Trophoblast cell (in vitro differentiated cells and primary cell): ENCODE data around the gene NPEPL1.

Source experiments
- DNase-seq, 2 donors: peaks; one replicate each; pipeline ENCODE4 v3.0.0-alpha.2; 2016
- H2AFZ ChIP-seq: 2 replicates; pipeline ENCODE4 v1.6.1; 2013; ENCODE audit warnings: low read length, moderate library complexity, mild to moderate bottlenecking; ENCODE audit not compliant: insufficient read depth, poor library complexity
- H2AK5ac ChIP-seq: 2 replicates; pipeline ENCODE4 v1.6.1; 2013; ENCODE audit warnings: mild to moderate bottlenecking, low read length
- H2BK120ac ChIP-seq: 2 replicates; pipeline ENCODE4 v1.6.1; 2013; ENCODE audit warnings: low read length, mild to moderate bottlenecking, moderate library complexity; ENCODE audit not compliant: insufficient read depth, poor library complexity
- H2BK12ac ChIP-seq: 2 replicates; pipeline ENCODE4 v1.6.1; 2013; ENCODE audit warnings: mild to moderate bottlenecking, low read length, moderate library complexity
- H2BK5ac ChIP-seq: 2 replicates; pipeline ENCODE4 v1.6.1; 2013; ENCODE audit warnings: low read length, low read depth, moderate library complexity, mild to moderate bottlenecking; ENCODE audit not compliant: poor library complexity
- H3K14ac ChIP-seq: 2 replicates; pipeline ENCODE4 v1.6.1; 2013; ENCODE audit warnings: mild to moderate bottlenecking, low read length
- H3K18ac ChIP-seq: 2 replicates; pipeline ENCODE4 v1.6.1; 2013; ENCODE audit warnings: mild to moderate bottlenecking, low read length
- H3K23ac ChIP-seq: 2 replicates; pipeline ENCODE4 v1.6.1; 2013; ENCODE audit warnings: low read length
- H3K27ac ChIP-seq: 2 replicates; pipeline ENCODE4 v1.5.1; 2013; ENCODE audit warnings: low read depth, mild to moderate bottlenecking, inconsistent platforms, low read length, moderate library complexity
- H3K27me3 ChIP-seq: 2 replicates; pipeline ENCODE4 v1.6.1; 2013; ENCODE audit warnings: inconsistent platforms, mild to moderate bottlenecking, low read length, moderate library complexity; ENCODE audit not compliant: insufficient read depth
- H3K36me3 ChIP-seq, 2 experiments: 1 replicate in 1 of 2; 2 replicates in 1 of 2; pipeline ENCODE4 v1.6.1; 2013; ENCODE audit warnings: low read length in 2 of 2, mild to moderate bottlenecking in 2 of 2, moderate library complexity in 1 of 2; ENCODE audit not compliant: insufficient read depth in 2 of 2, control insufficient read depth in 1 of 2
- H3K4ac ChIP-seq: 2 replicates; pipeline ENCODE4 v1.6.1; 2013; ENCODE audit warnings: low read depth, mild to moderate bottlenecking, low read length, moderate library complexity
- H3K4me1 ChIP-seq, 2 experiments: 1 replicate in 1 of 2; 2 replicates in 1 of 2; pipeline ENCODE4 v1.6.1; 2013; ENCODE audit warnings: low read length in 2 of 2, mild to moderate bottlenecking in 2 of 2, moderate library complexity in 1 of 2; ENCODE audit not compliant: insufficient read depth in 2 of 2, control insufficient read depth in 1 of 2
- H3K4me2 ChIP-seq: 2 replicates; pipeline ENCODE4 v1.6.1; 2013; ENCODE audit warnings: inconsistent platforms, mild to moderate bottlenecking, low read length, moderate library complexity
- H3K4me3 ChIP-seq: 2 replicates; pipeline ENCODE4 v1.5.1; 2013; ENCODE audit warnings: mild to moderate bottlenecking, low read depth, low read length, inconsistent platforms
- H3K79me1 ChIP-seq: one replicate; pipeline ENCODE4 v1.6.1; 2013; ENCODE audit warnings: low read length
- H3K79me2 ChIP-seq: 2 replicates; pipeline ENCODE4 v1.6.1; 2013; ENCODE audit warnings: low read length, mild to moderate bottlenecking; ENCODE audit not compliant: control insufficient read depth, insufficient read depth, poor library complexity
- H3K9ac ChIP-seq: 2 replicates; pipeline ENCODE4 v1.6.1; 2013; ENCODE audit warnings: mild to moderate bottlenecking, low read length
- H3K9me3 ChIP-seq: 2 replicates; pipeline ENCODE4 v1.6.1; 2013; ENCODE audit warnings: low read depth, mild to moderate bottlenecking, control low read depth, inconsistent platforms, low read length; ENCODE audit not compliant: insufficient read depth
- H4K12ac ChIP-seq: 2 replicates; pipeline ENCODE4 v1.6.1; 2013; ENCODE audit warnings: low read depth, mild to moderate bottlenecking, low read length, moderate library complexity
- H4K8ac ChIP-seq: 2 replicates; pipeline ENCODE4 v1.6.1; 2013; ENCODE audit warnings: low read depth, mild to moderate bottlenecking, low read length, moderate library complexity
- H4K91ac ChIP-seq: one replicate; pipeline ENCODE4 v1.6.1; 2013; ENCODE audit warnings: low read depth, mild to moderate bottlenecking, low read length, moderate library complexity
- WGBS: extraction: QIAGEN DNeasy Blood & Tissue Kit; methylation state at CpG from one replicate; pipeline ENCODE4 v1.1.7; 2013; ENCODE audit warnings: missing lambda C conversion rate; ENCODE audit not compliant: insufficient read length, insufficient coverage; ENCODE audit errors: extremely low coverage; 5-methylcytosine and 5-hydroxymethylcytosine counted together

The NPEPL1 gene

GRCh38 chr20:58700121-58700821 is 7.7 kb downstream of the NPEPL1 start:
- Histone ChIP-seq H3K27ac (no peak overlapping the region), H2BK120ac (no peak overlapping the region), H4K8ac (no peak overlapping the region), H4K91ac (no peak overlapping the region), H4K12ac (no peak overlapping the region), H3K23ac (no peak overlapping the region), H3K18ac (no peak overlapping the region), H2AK5ac (no peak overlapping the region), H2BK5ac (no peak overlapping the region), H3K36me3 (peaks cover 45 to 55% of the 10 kb centered on the region in 2 experiments), H3K4me3 (no peak overlapping the region), H3K79me1 (no peaks in the 10 kb centered on the region), H3K4ac (no peak overlapping the region), H3K4me1 (no peaks in the 10 kb centered on the region), H3K9me3 (no peaks in the 10 kb centered on the region), H3K27me3 (no peaks in the 10 kb centered on the region), H3K79me2 (no peaks in the 10 kb centered on the region), H3K14ac (no peak overlapping the region), H3K9ac (no peak overlapping the region), H3K4me2 (no peak overlapping the region), H2BK12ac (no peak overlapping the region), H2AFZ (no peak overlapping the region)
- no peak for DNase-seq
- WGBS = no CpG with 5 or more reads among the region's 11 CpGs

GRCh38 chr20:58700823-58701222 is 8.2 kb downstream of the NPEPL1 start:
- no CpG with 5 or more reads among the region's 11 CpGs for WGBS
- Histone ChIP-seq H2AK5ac (no peak overlapping the region), H2AFZ (no peak overlapping the region)

GRCh38 chr20:58701431-58702160 is 9.0 kb downstream of the NPEPL1 start:
- Histone ChIP-seq H3K9me3 (no peaks in the 10 kb centered on the region), H3K4me1 (no peaks in the 10 kb centered on the region), H2BK120ac (no peak overlapping the region), H4K8ac (no peak overlapping the region), H3K27ac (no peak overlapping the region), H3K18ac (no peak overlapping the region), H4K91ac (no peak overlapping the region), H3K23ac (no peak overlapping the region), H3K4me3 (no peak overlapping the region), H4K12ac (no peak overlapping the region), H2BK5ac (no peak overlapping the region), H3K4ac (no peak overlapping the region), H3K36me3 (peaks cover 39 to 50% of the 10 kb centered on the region in 2 experiments), H3K27me3 (no peaks in the 10 kb centered on the region), H3K9ac (no peak overlapping the region), H3K79me1 (no peaks in the 10 kb centered on the region), H2AK5ac (no peak overlapping the region), H3K4me2 (no peak overlapping the region), H2BK12ac (no peak overlapping the region), H3K14ac (no peak overlapping the region), H2AFZ (no peak overlapping the region), H3K79me2 (no peaks in the 10 kb centered on the region)
- no CpG with 5 or more reads among the region's 29 CpGs for WGBS
- DNase-seq = no peak

More at GRCh38 chr20:58700823-58701222, 8.2 kb downstream of the NPEPL1 start:
- H3K27ac ChIP-seq = no peak overlapping the region
- no peak for DNase-seq
- H3K4me3 ChIP-seq = no peak overlapping the region
- H4K91ac ChIP-seq = no peak overlapping the region
- H3K23ac ChIP-seq = no peak overlapping the region
- no peak overlapping the region for H3K14ac ChIP-seq
- H3K9me3 ChIP-seq = no peaks in the 10 kb centered on the region
- no peak overlapping the region for H3K4me2 ChIP-seq
- no peak overlapping the region for H2BK5ac ChIP-seq
- H4K12ac ChIP-seq = no peak overlapping the region
- peaks cover 44 to 54% of the 10 kb centered on the region in 2 experiments for H3K36me3 ChIP-seq
- no peak overlapping the region for H3K18ac ChIP-seq
- H3K4ac ChIP-seq = no peak overlapping the region
- no peak overlapping the region for H2BK12ac ChIP-seq
- no peak overlapping the region for H3K9ac ChIP-seq
- no peaks in the 10 kb centered on the region for H3K4me1 ChIP-seq
- H3K79me2 ChIP-seq = no peaks in the 10 kb centered on the region
- no peaks in the 10 kb centered on the region for H3K27me3 ChIP-seq
- H2BK120ac ChIP-seq = no peak overlapping the region
- no peak overlapping the region for H4K8ac ChIP-seq
- H3K79me1 ChIP-seq = no peaks in the 10 kb centered on the region

- Histone ChIP-seq H3K79me1 (no peaks in the 10 kb centered on the region), H3K4me2 (no peak overlapping the region), H3K79me2 (no peaks in the 10 kb centered on the region), H4K91ac (no peak overlapping the region), H4K12ac (no peak overlapping the region), H3K4ac (no peak overlapping the region), H2BK120ac (no peak overlapping the region), H3K4me1 (no peaks in the 10 kb centered on the region), H3K9ac (no peak overlapping the region), H3K36me3 (peaks cover 34 to 45% of the 10 kb centered on the region in 2 experiments), H2BK12ac (no peak overlapping the region), H3K14ac (no peak overlapping the region), H3K9me3 (no peaks in the 10 kb centered on the region), H2AFZ (no peak overlapping the region), H2AK5ac (no peak overlapping the region), H4K8ac (no peak overlapping the region), H3K18ac (no peak overlapping the region), H2BK5ac (no peak overlapping the region), H3K23ac (no peak overlapping the region), H3K27me3 (no peaks in the 10 kb centered on the region), H3K27ac (no peak overlapping the region), H3K4me3 (no peak overlapping the region)
- no peak for DNase-seq
- WGBS = no CpG with 5 or more reads among the region's 9 CpGs
Observed at GRCh38 chr20:58702161-58702510, 9.5 kb downstream of the NPEPL1 start.
